ENCODE measurements around the gene ANKRD7.
"Not testable (repeated sequence)": the region's sequence is repeated elsewhere in the genome, so short reads cannot be mapped to it uniquely, and the experiment has no call there.

Gene ANKRD7

GRCh38 chr7:118233799-118234198 lies 9.3 kb downstream of the ANKRD7 start:
- no peak for DNase-seq (ENCODE audit: low spot score)

- DNase-seq (ENCODE audit: low spot score) = no peak
Observed at GRCh38 chr7:118239014-118239413, 14.5 kb downstream of the ANKRD7 start.

- not testable (repeated sequence) for DNase-seq (ENCODE audit: low spot score)
Observed at GRCh38 chr7:118240320-118240719, 15.8 kb downstream of the ANKRD7 start.

GRCh38 chr7:118243695-118244094 lies 19.2 kb downstream of the ANKRD7 start:
- DNase-seq (ENCODE audit: low spot score) = no peak

GRCh38 chr7:118245267-118246040 lies 20.9 kb downstream of the ANKRD7 start:
- no peak for DNase-seq (ENCODE audit: low spot score)

GRCh38 chr7:118250860-118251494 lies 26.5 kb downstream of the ANKRD7 start:
- DNase-seq (ENCODE audit: low spot score) = no peak

GRCh38 chr7:118252087-118252486 lies 27.6 kb downstream of the ANKRD7 start:
- DNase-seq (ENCODE audit: low spot score) = no peak

GRCh38 chr7:118259115-118259514 lies 34.6 kb downstream of the ANKRD7 start:
- DNase-seq (ENCODE audit: low spot score) = no peak

- DNase-seq (ENCODE audit: low spot score) = no peak
Observed at GRCh38 chr7:118264836-118265235, 40.3 kb downstream of the ANKRD7 start.

- DNase-seq (ENCODE audit: low spot score) = no peak
Observed at GRCh38 chr7:118280319-118281012, 56.0 kb downstream of the ANKRD7 start.

GRCh38 chr7:118281196-118281595 lies 56.7 kb downstream of the ANKRD7 start:
- no peak for DNase-seq (ENCODE audit: low spot score)

GRCh38 chr7:118285358-118285757 lies 60.9 kb downstream of the ANKRD7 start:
- no peak for DNase-seq (ENCODE audit: low spot score)

- no peak for DNase-seq (ENCODE audit: low spot score)
Observed at GRCh38 chr7:118286131-118286530, 61.6 kb downstream of the ANKRD7 start.

GRCh38 chr7:118288098-118288497 lies 63.6 kb downstream of the ANKRD7 start:
- DNase-seq (ENCODE audit: low spot score) = no peak

GRCh38 chr7:118289476-118289875 lies 65.0 kb downstream of the ANKRD7 start:
- no peak for DNase-seq (ENCODE audit: low spot score)
